Transverse colon (tissue), 4 donors: ENCODE data around the gene F11.

Experiments
- CTCF ChIP-seq, 5 experiments: fragments of 200-600 bp in 3 of 5; fragments of 450-650 bp in 2 of 5; sonication (generic) in 3 of 5; IDR thresholded peaks; 1 replicate in 2 of 5; 2 replicates in 3 of 5; pipeline ENCODE4 v1.5.1; 2016 to 2017; ENCODE audit warnings: antibody characterized with exemption in 5 of 5, inconsistent platforms in 3 of 5, mild to moderate bottlenecking in 2 of 5, moderate library complexity in 1 of 5
- EP300 ChIP-seq: sonication (generic); formaldehyde crosslinking; IDR thresholded peaks from one replicate; pipeline ENCODE4 v1.6.1; 2017; ENCODE audit warnings: antibody characterized with exemption, low read depth
- POLR2A ChIP-seq: fragments of 450-650 bp; IDR thresholded peaks from one replicate; pipeline ENCODE4 v1.6.1; 2016; ENCODE audit warnings: antibody characterized with exemption, mild to moderate bottlenecking, moderate library complexity
- POLR2AphosphoS5 ChIP-seq, 3 donors: sonication (generic); formaldehyde crosslinking; IDR thresholded peaks; one replicate each; pipeline ENCODE4 v1.6.1; 2016; ENCODE audit warnings: antibody characterized with exemption in 3 of 3

GRCh38 chr4:186285147-186285546 is 19.2 kb downstream of the F11 start:
- no peak for TF ChIP-seq EP300
- TF ChIP-seq CTCF (IDR thresholded peaks at IDR 0.05), result no peak
- TF ChIP-seq POLR2A, result no peak
- no peak for TF ChIP-seq POLR2AphosphoS5 (IDR thresholded peaks at IDR 0.05)
